Stimulated activated CD4-positive, alpha-beta T cell treated with anti-CD3 and anti-CD28 coated beads, Interleukin-15, amount 100 ng/mL, for 48 hours (primary cell): ENCODE data around the gene MORC4.

Source experiments
- DNase-seq, 2 donors: peaks; one replicate each; pipeline ENCODE4 v3.0.0-alpha.2; 2020; ENCODE audit warnings: low read depth in 2 of 2

The MORC4 gene

DNA sequence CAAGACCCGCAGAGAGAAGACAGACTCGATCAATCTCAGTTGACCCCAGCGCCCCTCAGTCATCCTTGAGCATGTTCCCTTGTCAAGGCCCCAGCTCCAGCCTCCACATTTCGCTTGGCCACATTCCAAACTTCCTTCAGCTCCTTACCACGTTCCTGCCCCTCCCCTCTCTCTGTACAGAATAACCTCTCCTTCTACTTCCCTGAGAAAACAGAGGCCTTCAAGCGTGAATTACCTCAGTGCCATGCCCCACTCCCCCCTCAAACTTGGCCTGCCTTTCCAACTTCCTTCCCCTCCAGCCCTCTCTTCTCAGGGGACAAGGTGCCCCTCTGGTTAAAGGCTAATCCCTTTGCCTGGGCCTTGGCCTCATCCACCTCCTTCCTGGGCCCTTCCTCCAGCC, 93.7 kb downstream of the MORC4 start:
- no peak for DNase-seq

DNA sequence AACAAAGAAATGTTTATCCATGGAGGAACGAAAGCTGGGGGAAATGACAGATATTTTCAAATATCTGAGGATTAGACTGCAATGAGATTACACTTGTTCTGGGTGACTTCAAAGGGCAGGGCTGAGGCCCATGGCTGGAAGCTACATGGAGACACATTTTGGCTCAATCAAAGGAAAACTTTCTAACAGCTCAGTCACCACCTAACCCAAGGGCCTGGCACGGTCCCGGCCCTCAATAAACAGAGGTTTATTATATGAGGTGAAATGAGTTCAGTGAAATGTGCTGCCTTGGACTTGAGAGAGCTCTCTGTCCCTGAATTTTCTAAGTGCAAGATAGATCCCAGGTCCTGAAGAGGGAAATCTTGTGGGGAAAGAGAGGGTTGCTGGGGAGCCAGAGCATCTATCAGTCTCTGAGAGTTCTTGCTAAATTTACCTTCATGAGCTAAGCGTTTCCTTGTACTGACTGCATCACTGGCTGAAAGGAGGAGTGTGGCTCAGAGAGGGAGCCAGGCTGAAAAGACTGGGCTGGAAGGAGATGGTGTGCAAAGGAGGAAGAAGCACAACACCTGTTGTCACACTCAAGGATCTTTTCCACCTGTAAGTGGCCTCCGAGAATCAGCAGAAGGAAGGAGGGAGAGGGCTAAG, 94.8 kb downstream of the MORC4 start:
- DNase-seq: no peak

DNA sequence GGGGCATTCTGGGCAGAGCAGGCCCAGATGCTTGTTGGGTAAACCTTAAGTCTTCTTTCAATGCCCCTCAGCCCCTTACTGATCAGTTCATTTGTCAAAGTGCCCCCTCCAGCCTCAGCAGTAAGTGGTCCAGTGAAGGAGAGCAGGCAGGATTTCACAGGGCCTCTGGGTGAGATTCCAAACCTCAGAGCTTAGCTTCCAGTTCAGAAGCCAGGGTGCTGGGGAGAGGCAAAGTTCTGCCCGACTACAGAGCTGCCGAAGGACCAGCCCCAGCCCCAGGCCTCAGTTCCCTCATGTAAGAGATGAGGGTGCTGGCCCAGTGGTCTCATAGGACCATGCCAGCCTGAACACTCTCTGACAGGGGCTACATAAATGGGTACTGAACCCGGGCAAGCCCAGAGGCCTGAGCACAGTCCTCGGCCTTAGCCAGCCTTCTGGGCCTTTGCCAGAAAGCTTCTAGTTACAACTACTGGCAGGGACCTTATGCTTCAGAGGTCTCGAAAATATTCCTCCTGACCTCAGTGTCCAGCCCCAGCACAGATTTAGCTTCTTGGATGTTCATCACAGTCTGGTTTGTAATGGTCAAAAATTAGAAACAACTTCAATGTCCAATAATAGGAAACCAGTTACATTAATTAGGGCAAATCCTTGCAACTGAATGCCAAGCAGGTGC, 96.0 kb downstream of the MORC4 start:
- DNase-seq: no peak

DNA sequence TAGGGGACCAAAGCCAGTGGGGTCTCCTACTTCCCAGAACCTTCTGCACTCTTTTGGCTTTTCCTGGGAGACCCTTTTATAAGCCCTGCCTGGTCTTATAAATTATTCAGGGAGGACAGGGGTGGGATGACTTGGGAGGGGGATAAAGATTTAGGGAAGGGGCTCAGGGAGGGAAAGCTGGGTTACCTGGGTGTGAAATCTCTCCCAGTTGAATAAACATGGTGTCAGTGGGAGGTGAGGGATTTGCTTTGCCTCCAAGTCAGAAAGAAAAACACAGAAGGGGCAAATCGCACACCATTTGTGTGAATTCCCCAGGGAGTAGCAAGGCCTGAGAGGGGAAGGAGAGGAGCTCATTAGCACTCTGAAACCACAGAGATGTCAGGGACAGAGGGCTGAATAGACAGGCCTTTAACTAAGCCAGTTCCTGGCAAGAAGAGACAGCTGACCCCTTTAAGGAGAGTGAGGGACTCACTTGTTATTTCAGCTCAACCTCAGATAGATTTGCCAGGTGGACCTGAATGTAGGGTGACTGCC, 96.7 kb downstream of the MORC4 start, which contains the start of gene RIPPLY1:
TSS of gene RIPPLY1 (minus strand) at position 51 of the 534 bp plus-strand sequence. CDS start 54 bp downstream, outside the sequence.
- no peak for DNase-seq

DNA sequence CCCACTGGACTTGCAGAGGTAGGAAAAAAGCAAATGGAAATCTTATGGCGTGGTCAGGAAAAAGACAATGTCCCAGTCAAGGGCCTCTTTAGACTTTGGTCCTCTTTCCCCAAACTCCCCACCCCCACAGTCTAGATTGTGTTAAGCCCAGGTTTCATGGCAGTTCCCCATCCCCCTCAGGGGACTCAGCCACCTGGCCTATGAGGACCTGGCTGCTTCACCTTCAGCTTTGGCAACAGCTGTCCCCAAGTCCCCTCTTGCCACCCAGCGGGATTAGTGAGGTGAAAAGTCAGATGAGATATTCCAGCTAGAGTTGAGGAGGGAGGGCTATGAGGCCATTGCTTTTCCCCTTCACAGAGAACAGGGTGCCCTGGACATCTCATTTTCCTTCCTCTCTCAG, 97.3 kb downstream of the MORC4 start:
- no peak for DNase-seq

DNA sequence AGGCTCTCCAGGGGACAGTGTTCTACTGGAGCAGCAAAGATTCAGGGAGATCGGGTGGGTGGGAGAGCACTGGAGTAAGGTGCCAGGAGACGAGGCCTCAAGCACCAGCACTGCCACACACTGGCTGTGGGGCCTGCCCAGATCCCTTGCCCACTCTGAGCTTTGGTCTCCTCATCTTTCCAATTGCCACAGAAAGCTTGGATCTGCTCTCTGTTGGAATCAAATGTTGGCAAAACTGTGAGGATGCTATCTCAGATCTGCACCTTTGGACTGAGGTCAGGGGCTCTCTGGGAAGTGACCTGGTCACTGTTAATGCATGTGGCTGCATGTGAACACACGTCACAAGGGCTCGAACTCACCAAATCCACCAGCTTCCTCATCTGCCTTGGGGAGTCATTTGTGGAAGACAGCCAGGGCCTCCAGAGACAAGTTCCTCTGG, 98.2 kb downstream of the MORC4 start:
- no peak for DNase-seq

DNA sequence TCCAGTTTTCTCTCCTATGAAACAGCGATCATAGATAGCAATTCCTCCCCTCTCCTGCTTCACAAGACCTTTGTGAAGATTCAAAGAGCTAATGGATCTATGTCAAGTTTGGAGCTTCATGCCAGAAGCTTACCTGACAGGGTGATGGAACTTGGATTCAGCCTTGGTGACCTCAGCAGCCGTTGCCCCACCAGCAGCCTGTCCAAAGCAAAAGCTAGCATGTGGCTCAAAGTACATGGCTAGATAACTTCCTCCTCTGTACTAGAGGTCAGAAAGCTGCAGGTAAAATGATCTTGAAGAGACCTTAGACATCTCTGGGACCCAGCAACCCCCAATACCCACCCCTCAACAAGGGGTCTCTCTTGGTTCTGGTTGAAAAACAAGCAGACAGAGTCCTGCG, 98.7 kb downstream of the MORC4 start:
- no peak for DNase-seq

DNA sequence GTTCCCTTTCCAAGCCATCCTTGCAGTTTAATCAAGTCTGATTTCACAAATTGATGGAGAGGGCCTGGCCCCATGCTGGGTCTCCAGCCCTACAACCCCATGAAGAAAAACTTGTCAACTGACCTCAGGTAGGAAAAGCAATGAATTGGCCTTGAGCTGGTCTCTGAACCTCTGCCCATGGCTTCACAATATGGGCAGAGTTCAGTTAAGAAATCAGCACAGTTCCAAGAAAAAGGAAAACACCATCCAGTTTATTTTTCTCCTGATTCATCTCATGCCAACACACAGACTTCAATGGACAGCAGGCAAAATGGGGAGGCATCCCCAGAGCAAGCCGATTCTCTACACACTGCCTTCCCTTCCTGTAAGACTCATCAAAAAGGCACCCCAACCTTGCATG, 100.2 kb downstream of the MORC4 start:
- DNase-seq: no peak

DNA sequence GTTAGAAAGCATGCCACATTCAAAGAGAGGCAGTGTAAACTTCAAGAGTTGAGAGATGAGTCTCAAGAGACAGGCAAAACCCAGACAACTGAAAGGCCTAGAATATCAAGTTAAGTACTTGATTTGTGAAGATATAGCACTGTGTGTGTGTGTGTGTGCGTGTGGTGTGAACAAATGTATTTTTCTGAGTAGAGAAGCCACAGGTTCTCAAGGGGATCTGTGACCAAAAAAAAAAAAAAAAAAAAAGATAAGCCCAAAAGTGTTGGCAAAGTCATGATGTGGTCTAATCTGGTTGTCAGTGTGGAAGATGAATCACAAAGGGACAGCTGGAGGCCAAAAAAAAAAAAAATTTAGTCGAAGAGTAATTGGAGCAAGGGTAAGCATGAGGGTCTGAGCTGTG, 100.7 kb downstream of the MORC4 start:
- DNase-seq: no peak

DNA sequence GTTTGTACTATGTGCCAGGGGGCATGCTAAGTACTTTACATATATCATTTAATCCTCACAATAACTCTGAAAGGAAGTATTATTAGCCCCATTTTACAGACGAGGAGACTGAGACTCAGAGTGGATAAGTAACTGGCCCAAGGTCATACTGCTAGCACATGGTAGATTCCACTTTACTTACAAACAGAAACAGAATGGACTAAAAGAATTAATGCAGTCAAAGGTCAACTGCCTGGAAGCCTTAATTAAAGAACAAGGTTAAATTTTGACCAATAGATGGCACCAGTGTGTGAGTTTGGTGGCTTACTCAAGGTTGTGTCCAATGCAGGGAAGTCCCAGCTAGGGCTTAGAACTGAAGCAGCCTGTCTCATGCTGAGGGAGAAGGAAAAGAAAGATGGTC, 101.5 kb downstream of the MORC4 start:
- no peak for DNase-seq

DNA sequence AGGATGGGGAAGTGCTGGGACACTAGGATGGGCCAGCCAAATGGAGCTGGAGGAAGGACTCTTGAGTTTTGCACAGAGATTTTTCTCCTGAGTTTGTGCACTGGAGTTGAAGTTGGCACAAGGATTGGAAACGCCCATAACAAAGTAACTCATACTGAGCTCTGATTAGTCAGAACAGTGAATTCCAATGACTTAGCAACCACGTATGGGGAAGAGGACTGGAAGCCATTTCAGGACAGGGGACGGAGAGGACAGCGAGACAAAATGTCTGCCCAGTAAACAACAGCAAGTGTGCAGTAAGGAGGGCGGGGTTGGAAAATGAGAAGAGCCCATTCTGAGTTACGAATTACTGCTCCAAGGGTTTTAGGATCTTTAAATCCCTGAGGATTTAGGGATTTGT, 102.8 kb downstream of the MORC4 start:
- no peak for DNase-seq

DNA sequence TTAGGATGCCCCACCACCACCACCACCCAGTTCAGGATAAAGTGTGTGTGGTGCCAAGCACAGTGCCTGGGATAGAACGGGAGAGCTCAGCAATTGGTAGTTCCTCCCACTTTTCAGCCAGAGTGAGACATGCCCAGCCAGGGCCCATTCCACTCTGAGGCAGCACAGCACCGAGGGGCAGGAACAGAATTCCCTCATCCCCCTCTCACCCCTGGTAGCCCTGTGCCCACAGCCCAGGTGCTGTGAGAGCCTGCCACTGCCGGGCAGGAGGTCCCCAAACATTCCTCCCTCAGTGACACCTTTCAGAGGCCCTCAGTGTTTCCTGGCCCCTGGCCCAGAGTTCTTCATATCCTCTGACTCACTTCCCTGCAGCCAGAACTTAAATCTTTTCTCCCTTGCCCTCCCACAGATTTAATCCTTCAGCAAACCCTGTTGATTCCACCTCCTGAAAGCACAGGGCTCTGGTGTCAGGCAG, 105.0 kb downstream of the MORC4 start:
- no peak for DNase-seq

DNA sequence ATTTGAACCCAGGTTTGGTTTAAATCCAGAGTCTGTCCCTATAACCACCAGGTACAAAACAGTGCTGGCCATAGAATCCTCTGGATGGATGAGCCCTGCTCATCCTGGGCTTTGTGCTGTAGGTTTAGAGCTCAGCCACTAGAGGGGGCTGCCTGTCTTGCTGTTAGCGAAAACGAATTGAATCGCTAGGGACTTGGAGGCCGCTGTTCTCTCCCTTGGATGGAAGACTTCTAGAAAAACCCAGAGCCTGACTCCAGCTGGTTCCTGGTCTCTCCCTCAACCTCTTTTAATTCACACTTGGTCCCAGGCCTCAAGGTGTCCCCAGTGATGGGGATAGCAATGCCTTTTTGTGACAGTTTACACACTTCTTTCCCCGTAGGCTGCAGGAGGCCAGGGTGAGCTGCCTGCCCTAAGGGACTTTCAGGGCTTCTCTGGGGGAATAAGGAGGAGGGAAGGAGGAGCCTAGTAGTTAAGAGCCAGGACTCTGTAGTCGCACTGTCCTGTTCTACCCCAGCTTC, 105.6 kb downstream of the MORC4 start:
- peak; percentile 12 to 41 for DNase-seq

DNA sequence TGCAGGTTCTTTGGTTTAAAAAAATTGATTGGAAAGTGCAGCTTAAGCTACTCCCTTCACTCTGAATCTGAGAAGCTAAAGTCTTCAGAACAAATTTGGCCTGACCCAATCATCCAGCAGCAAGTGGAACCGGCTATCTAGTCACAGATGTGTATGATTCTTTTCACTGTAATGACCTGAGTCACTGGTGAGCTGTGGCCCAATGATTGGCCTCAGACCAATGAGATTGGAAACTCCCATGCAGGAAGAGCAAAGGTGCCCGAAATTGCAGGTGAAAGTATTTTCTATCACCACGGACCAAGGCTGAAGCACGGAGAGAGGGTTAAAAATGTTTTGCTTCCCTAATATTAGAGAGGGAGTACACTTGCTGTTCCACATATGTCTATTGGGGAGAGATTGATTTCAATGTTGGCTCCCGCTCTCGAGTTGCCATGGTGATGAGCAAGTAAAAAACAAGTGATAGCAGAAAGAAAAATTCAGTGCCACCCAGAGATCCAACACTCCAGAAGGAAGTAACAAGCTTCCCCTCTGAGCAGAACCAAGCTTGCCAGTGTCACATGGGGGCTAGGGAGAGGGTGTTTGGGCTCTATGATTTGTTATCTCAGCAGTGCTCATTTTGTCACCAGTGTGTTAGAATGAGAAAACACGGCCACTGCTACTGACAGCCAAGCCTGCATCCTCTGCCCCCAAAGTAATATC, 108.1 kb downstream of the MORC4 start:
- no peak for DNase-seq
